ENCODE data around the gene RHPN2.
"Not testable (repeated sequence)": the region's sequence is repeated elsewhere in the genome, so short reads cannot be mapped to it uniquely, and the experiment has no call there.

RHPN2 gene

DNA sequence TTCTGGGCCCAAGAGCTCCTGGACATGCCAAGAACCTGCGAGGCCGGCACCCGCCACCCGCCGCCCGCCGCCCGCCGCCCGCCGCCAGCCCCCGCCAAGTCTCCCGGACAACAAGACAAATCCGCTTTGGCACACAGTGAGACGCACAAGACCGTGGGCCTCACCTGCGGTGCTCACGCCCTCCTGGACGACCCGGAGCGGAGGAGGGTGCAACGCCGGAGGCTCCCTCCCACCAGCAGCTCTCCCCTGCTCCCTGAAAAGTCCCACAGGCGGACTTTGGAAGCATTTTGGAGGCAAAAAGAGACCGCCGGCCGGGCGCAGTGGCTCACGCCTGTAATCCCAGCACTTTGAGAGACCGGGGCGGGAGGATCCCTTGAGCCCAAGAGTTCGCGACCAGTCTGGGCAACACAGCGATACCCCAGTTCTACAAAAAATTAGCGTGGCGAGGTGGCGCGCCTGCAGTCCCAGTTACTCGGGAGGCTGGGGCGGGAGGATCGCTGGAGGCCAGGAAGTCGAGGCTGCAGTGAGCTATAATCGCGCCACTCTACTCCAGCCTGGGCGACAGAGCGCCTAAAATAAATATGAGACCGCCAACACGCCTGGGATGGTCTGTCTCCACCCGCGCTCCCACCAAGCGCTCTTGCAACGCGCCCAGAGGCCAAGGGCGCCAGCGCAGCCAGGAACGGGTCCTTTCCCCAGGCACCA is 783 bp downstream of the RHPN2 start:
- DNase-seq, result no peak

DNA sequence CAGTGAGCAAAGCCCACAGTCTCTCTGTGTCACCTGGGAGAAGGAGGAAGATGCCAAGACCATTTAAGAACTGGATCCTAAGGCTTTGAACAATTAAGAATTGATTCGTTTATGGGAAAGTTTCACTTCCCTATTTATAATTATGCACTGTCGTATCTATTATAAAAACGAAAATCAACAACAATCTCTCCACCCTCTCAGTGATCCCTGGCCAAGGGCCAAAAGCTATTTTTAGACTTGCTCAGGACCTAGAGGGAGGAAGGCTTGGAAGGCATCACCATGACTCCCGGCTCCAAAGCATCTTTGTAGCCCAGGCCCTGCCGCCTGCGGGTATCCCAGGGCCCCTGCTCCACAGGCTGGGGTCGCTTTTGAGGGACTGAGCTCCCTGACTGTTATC is 1.3 kb downstream of the RHPN2 start:
- DNase-seq, result no peak

DNA sequence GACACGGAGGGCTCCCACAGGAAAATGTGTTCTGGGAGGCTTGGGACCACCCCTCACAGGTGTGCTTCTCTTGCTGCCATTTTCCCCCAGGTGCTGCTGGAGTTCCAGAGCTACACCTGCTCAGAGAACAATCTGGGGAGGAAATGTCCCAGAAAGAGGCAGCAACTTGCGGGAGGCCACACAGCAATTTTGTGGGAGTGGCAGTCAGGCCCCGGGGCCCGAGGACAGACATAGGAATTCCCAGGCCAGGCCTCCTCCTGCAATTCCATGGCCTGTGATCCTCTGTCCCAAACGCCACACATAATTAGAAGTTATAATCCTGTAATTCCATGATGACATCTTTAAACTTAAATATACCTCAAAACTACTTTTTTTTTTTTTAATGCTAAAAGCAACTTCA is 1.8 kb downstream of the RHPN2 start:
- no peak for DNase-seq

DNA sequence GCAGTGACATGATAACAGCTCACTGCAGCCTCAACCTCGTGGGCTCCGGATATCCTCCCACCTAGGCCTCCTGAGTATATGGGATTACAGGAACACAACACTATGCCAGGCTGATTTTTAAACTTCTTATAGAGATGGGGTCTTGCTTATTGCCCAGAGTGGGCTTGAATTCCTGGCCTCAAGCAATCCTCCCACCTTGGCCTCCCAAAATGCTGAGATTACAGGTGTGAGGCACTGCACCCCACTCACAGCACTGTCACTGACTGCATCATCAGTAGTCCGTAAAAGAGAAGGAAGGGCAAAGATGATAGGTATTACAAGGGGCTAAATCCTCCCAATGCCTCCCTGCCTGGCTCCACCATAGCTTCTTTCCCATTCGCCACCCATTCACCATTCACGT is 4.1 kb downstream of the RHPN2 start:
- DNase-seq, result no peak

DNA sequence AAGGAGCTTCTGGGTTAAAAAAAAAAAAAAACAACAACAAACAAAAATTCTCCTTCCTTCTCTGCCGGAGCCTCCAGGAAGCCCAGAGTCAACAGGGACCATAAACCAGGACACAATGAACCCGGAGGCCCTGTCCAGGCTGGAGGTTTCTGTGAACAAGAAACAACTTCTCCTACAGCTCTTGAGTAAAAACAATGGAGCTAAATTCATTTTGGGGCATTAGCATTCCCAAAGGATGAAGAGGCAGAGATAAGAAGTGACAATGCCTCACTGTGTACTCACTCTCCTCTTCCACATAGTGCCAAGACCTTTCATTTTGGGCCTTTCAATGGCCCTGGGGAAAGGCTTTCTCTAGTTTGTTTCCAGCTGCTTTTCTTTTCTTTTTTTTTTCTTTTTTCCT is 9.0 kb downstream of the RHPN2 start:
- no peak for DNase-seq

DNA sequence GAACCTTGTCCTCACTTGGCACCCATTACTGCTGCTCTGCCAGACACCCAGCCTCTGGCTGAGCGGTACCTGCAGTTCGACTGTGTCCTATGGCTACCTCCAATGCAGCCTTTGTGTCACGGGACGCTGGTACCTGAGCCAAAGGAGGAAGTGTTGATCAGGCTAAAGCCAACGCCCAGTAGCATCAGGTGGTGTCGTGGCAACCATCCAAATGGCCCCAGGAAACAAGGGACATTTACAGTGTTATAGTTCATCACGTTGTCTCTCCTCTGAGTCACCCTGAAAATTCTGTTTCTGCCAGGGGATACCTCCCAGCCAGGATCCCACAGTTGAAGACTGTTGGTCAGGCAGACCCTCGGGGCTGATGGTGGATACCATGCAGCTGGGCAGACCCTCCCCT is 10.1 kb downstream of the RHPN2 start:
- DNase-seq, result no peak

DNA sequence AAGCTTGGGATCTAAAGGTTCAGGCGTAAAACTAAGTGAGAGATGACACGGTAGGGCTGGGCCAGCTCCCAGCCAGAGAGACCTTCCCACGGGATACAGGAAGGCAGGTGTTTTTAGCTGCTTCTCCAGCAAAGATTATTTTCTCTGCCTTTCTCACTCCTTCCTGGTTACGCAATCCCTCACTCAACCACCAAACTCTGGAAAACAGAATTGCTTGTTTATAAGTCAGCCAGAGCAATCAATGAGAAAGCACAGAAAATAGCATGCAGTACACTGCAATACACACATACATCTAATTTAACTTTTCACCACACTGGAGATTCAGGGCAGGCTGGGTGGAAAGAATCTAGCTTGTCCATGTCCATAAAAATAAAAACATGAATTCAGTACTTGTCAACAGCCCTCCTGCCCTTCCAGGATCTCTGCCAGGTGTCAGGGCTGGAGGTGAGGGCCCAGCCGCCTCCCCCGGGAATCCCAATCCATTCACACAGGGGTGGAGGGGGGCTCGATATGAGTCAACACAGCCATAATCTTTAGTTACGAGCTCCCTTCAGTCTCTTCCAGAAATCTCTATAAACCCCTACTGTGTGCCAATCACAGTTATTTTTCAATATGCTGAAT is 12.2 kb downstream of the RHPN2 start:
- no peak for DNase-seq

DNA sequence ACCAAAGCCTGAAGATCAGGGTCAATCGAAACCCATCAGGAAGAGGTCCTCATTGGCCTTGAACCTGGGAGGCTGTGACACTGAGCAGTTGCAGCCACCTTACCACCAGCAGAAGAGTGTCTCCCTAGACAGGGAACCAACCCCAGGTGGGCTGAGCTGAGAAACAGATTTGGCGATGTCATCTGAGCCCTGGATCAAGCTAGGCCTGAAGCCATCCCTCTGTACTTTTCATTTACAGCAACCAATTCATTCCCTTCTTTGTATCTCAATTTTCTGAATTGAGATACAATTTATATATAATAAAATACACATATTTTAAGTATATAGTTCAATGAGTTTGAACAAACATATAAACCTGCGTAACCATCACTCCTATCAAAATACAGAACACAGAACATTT is 14.6 kb downstream of the RHPN2 start:
- no peak for DNase-seq

DNA sequence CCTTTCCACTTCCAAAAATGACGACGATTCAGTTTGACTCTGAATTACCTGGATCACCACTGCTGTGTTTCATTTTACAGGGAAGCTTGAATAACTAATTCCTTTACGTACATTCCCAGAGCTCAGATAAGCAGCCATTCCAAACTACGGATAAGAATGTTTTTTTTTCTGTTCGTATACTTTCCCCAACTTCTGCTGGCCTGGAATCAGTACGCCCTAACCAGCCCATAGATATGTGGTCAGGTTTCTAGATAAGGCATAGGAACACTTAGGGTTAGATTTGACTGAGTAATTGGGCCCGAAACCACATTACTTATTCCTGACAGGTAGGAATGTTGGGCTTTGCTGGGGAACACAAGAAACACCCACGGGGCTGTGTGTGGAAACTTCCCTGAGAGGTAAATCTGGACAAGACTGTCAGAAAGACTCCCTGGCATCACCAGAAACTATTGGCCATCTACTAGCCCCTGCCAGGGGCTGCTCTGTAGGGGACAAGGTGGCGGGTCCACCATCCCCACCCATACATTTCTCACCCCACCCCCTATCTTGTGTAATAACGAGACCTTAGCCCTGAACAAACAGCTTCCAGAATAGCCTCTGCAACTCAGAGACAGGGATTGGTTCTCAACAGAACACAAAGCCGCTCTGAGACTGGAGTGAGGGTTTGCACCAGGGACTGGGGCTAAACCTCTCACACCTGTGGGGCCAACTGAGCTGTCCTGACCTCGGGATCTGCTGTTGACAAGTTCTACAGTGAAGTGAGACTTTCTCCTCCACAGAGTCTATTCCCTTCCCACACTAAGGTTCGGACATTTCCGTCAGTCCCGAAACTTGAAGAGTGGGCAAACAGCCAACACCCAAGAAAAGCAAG is 15.6 kb downstream of the RHPN2 start:
- no peak for DNase-seq

DNA sequence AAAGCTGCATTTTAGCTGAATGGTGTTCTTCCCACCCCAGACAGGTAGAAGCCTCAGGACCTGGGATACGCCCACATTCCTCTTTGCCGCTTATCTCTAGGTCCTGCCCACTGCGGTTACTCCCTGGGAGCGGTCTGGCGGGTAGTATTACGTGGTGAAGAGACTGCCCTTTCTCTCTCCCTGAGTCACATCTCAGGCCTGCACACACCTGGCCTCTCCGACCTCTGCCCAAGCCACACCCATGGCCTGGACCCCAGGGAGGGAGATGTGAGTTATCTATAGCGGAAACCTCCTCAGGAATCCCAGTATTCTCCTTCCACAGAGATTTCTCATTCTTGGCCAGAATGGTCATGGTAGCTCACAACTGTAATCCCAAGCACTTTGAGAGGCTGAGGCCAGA is 17.3 kb downstream of the RHPN2 start:
- no peak for DNase-seq

DNA sequence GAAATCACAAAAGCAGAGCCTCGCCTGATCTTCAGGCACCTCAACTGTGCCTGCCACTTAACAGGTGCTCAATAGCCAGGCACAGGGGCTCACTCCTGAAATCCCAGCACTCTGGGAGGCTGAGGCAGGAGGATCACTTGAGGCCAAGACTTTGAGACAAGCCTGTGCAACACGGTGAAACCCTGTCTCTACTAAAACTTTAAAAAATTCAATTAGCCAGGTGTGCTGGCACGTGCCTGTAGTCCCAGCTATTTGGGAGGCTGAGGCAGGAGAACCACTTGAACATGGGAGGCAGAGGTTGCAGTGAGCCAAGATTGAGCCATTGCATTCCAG is 22.9 kb downstream of the RHPN2 start:
- DNase-seq, result not testable (repeated sequence)

DNA sequence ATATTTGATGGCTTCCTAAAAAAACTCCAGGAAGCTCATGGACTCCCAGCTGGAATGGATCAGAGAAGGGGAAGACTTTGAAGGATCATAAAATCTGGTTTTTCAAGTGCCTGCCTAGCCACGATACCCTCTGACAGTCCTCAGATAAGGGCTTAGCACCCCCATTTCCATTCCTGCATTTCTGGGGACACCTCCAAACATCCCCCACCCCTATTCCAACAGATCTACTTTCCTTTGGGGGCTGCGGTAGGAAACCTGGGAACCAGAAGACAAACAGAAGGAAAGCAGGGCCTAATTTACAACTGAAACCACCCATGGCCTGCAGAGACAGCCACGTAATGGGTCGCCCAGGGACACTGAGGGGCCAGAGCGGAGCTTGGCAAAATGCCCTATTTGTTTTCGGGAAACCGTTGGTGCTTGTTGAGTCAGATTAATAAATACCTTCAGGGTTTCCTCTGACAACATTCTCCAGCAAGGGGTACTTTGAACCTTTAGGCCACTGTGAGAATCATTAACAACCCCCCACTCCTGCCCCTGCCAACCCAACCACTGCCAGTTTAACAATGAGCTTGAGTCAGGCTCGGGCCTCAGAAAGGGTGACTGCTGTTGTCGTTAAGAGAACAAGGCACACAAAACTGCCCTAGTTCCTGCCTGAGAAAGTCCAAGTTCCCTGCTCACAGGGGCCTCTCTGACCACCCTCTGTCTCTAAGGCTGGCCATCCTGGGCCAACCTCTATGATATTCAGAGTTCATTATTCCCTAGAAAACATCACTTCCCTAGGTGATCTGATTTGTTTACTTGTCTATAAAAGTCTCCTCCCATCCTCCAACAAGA is 23.5 kb downstream of the RHPN2 start:
- no peak for DNase-seq

DNA sequence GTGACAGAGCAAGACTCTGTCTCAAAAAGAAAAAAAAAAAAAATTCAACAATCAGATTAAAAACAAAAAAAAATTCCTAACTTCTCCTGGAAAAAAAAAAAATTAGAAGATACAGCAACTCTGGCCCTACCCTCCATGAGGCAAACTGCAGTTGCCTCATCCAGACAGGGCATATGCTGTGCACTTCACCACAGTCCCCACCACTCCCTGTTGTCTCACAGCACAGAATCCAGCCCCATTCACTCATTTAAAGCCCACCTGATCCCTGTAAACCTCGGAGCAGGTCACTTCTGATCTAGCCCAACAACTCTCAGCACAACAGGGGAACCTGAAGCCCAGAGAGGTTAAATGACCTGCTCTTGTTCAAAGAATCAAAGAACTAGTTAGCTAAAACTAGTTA is 24.9 kb downstream of the RHPN2 start:
- no peak for DNase-seq

DNA sequence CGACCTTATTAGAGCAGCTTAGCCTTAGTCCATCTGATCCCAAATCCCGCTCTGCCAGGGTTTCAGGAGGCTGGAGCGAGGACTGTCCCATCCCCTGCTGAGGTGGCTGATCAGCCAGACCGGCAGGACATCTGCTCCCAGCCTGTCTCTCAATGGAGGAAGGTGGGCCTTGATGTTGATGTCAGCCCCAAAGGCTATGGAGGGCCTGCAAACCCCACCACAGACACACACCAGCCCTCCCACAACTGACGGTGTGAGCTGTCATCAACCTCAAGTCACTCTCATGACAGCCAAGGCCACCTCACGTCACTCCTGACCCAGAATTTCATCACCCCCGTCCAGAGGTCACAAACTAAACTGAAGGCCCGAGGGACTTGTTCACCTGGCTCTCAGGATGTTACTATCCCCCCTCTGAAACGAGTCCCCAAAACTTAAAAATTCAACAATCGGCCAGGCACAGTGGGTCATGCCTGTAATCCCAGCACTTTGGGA is 25.5 kb downstream of the RHPN2 start:
- DNase-seq, result no peak

DNA sequence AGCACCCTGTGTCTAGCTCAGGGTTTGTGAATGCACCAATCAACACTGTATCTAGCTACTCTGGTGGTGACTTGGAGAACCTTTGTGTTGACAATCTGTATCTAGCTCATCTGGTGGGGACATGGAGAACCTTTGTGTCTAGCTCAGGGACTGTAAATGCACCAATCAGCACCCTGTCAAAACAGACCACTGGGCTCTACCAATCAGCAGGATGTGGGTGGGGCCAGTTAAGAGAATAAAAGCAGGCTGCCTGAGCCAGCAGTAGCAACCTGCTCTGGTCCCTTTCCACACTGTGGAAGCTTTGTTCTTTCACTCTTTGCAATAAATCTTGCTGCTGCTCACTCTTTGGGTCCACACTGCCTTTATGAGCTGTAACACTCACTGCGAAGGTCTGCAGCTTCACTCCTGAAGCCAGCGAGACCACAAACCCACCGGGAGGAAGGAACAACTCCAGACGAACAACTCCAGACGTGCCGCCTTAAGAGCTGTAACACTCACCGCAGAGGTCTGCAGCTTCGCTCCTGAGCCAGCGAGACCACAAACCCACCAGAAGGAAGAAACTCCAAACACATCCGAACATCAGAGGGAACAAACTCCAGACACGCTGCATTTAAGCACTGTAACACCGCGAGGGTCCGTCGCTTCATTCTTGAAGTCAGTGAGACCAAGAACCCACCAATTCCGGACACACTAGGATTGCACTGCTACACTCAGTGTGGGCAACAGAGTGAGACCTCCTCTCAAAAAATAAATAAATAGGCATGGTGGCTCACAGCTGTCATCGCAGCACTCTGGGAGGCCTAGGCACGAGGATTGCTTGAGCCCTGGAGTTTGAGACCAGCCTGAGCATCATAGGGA is 27.3 kb downstream of the RHPN2 start:
- DNase-seq, result peak; percentile 20

DNA sequence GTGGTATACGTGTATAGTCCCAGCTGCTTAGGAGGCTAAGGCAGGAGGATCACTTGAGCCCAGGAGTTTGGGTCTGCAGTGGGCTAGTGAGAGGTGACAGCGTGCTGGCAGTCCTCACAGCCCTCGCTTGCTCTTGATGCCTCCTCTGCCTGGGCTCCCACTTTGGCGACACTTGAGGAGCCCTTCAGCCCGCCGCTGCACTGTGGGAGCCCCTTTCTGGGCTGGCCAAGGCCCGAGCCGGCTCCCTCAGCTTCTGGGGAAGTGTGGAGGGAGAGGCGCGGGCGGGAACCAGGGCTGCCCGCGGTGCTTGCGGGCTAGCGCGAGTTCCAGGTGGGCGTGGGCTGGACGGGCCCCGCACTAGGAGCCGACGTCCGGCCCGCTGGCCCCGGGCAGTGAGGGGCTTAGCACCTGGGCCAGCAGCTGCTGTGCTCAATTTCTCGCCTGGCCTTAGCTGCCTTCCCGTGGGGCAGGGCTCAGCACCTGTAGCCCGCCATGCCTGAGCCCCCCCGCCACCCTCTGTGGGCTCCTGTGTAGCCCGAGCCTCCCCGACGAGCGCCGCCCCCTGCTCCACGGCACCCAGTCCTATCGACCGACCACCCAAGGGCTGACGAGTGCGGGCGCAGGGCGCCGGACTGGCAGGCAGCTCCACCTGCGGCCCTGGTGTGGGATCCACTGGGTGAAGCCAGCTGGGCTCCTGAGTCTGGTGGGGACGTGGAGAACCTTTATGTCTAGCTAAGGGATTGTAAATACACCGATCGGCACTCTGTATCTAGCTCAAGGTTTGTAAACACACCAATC is 28.1 kb downstream of the RHPN2 start:
- DNase-seq, result not testable (repeated sequence)

DNA sequence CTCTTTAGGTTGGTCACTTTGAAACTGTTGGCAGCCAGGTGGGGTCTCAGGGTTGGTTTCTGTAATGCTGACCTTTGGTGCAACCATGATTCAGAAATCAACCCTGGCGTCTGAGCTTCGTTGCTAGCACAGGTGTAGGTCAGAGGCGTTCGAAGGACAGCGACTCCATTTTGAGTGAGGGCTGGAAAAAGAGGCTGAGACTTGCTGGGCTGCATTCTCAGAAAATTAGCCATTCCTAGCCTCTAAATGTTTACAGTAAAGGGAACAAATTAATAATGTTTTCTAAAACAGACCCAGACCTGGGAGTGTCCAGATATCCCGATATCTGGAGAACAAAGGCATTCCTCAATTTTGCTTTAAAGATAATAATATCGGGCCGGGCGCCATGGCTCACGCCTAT is 29.2 kb downstream of the RHPN2 start:
- DNase-seq, result no peak

DNA sequence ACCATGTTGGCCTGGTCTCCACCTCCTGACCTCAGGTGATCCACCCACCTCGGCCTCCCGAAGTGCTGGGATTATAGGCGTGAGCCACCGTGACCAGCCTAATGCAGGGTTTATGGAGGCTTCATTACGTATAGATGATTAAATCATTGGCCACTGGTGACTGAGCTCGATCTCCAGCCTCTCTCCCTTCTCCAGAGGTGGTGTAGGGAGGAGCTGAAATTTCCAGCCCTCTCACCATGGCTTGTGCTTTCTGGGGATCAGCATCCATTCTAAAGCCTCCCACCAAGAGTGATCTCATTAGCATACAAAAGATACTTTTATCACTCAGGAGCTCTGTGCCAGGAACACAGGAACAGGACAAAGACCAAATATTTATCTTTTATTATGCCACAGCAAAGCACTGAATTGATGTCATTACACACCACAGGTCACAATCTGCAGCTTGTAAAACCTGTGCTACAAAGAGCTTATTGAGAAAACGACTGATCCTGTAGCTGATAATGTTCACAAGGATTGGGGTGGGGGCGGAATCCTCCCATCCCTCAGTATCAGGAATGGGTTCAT is 32.4 kb downstream of the RHPN2 start:
- no peak for DNase-seq

DNA sequence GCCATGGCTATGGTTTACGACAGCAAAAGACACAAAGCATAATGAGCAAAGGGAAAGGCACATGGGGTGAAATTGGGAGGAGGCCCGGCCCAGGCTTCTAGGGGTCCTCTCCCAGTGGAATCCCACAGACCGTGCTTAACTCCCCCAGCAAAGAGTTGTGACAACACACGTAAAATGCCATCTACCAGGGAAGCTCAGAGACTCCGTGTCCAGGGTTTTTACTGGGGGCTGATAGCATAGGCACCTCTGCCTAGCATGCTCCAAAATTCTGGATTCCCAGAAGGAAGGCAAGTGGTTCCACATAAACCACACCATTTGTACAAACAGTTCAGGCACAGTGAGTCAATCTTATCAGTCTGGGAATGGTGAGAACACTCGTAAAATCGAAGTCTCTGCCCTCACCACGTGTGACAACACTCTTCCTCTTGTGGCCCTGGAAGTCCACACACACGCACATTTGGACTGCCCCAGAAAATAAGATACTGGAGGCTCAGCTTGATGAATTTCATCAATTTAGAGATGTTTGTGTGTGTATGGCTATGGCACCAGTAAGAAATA is 34.9 kb downstream of the RHPN2 start:
- no peak for DNase-seq

DNA sequence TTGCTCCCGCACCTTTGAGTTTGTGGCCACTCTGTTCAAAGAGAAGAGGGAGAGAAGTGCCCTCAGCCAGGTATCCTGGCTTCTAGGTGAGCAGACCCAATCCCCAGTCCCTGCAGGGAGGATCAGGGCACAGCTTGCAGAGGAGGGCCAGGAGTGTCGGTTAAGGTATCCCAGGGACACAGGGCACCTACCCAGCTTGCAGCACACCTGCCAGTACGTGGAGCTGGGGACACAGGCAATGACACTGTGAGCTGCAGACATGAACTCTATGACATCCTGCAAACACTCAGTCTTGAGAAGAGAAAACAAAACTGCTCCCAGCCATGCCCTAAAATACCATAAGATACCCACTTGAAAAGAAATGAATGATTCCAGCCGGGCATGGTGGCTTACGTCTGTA is 38.1 kb downstream of the RHPN2 start:
- DNase-seq, result not testable (repeated sequence)

All from CD4-positive, alpha-beta T cell treated with Interleukin-17A for 4 hours (primary cell).